HG03025 (cell line): ENCODE data around the gene IQCC.
A peak's percentile ranks its signal among the peaks of the same experiment; 100 is the strongest.

Experiments used
- ATAC-seq: cut with Tn5 transposase; IDR thresholded peaks from one replicate; pipeline ENCODE4 v1.9.1; 2021; ENCODE audit warnings: mild to moderate bottlenecking, moderate library complexity; ENCODE audit not compliant: unreplicated experiment, low FRiP score

The IQCC gene

DNA sequence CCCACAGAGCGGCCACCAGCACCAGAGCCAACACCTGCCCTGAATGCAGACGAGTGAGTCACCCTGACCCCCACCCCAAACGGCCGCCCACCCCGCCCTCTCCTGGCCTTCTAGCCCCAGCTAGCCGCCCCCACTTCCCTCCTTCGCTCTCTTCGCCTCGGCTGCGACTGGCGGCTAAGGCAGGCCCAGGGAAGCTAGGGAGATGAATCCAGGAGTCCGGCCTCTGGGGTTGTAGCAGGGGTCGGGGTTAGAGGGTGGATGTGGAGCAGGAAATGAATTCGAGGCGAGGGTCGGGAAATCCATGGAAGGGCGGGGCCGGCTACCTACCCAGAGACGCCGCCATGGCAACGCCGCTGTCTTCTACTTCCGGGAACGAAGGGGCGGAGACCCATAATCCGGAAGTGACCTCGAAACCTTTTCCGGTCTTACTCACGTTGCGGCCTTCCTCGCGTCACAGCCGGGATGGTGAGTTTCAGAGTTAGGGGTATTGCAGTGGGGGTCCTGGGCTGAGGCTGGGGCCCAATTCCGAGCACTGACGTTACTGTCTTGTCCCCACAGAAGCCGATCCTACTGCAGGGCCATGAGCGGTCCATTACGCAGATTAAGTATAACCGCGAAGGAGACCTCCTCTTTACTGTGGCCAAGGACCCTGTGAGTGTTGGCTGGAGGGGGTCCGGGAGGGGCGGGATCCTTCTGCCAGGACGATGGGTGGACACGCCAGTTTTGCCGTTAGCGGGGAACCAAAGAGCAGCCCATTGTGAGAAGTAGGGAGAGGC is 16.7 kb downstream of the IQCC start, which contains the start of the genes EIF3I and TMEM234:
EIF3I (plus strand) TSS at position 428 of the 776 bp plus-strand sequence; CDS start at position 463, 35 bp downstream.
TMEM234 (minus strand) TSS at position 374 of the 776 bp plus-strand sequence; CDS start at position 343, 31 bp downstream.
- ATAC-seq, result peak; percentile 82

GRCh38 chr1:32223683-32224082 is 18.2 kb downstream of the IQCC start:
- no peak for ATAC-seq

GRCh38 chr1:32224285-32224684 is 18.8 kb downstream of the IQCC start:
- no peak for ATAC-seq

DNA sequence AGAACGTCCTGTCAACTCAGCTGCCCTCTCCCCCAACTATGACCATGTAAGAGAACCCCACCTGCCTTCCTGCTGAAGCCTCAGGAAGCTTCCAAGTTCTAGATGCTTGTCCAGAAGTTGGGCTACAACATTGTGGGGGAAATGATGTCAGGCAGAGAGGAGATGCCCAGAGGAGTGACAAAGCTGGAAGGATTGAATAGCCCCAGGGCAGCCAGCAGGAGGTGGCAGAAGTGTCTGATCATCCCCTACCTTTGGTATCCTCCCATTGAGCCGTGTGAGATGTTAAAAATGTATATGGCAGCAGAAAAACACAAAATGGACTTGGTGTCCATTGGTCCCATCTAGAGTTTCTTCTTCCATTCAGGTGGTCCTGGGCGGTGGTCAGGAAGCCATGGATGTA is 23.3 kb downstream of the IQCC start:
- ATAC-seq, result no peak

DNA sequence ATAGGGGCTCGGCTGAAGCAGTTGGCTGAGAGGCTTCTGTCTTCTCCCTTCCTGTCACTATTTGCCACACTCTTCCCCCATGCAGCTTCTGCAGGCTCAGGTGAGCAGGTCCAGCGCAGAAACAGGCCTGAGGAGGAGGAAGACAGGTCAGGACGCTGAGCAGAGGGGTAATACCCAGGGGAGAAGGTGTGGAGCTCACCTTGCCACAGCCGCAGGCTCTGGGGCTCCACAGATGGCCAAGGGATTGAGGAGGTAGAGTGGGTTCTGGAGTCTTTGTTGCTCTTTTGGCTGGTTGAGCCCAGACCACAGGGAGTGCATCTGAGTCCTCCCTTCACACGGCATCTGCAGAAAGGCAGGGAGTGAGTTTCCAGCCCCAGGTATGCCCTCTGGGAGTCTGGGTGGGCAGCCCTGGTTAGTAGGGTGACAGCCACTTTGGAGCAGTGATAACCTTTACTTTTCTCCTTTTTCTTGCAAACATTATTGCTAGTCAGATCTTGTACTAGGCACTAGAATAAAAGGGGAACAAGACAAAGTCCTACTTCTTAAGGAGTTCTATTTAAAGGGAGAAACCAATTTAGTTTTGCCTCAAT is 26.5 kb downstream of the IQCC start:
- no peak for ATAC-seq

GRCh38 chr1:32232558-32233304 is 27.3 kb downstream of the IQCC start:
- ATAC-seq, result no peak

DNA sequence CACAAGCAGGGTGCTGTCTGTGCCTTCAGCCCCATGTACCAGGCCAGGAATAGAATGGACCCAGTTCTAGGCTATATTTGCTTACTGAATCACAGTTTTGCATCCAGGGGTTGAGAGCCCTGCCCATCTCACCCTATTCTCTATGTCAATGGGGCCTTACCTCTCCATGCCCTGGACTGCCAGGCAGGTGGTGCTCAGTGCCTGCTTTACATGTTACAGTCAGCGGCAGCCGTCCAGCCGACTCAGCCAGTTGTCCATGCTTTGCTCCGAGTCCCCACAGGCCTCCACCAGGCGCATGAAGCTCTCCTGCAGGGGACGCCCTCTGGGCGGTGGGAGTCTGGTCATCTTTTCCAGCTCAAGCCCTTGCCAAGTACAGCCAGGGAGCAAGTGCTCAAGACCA is 29.3 kb downstream of the IQCC start:
- no peak for ATAC-seq

DNA sequence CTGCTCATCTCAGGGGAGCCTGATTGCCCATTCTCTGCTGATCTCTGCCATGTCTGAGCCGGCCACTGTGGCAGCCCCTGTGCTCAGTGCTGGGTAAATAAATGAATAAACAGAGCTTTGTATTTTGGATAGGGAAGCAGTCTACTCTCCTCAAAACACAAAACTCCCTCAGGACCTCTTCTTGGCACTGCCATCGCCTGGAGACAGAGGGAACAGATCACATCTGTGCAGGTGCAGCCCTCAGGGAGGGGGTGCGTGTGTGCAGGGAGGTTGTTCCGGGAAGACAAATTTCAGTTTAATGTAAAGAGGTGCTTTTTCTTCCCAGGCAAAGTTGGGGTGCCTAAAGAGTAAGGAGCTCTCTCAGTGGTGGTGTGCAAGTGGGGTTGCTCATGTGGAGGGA is 33.9 kb downstream of the IQCC start:
- ATAC-seq, result no peak

DNA sequence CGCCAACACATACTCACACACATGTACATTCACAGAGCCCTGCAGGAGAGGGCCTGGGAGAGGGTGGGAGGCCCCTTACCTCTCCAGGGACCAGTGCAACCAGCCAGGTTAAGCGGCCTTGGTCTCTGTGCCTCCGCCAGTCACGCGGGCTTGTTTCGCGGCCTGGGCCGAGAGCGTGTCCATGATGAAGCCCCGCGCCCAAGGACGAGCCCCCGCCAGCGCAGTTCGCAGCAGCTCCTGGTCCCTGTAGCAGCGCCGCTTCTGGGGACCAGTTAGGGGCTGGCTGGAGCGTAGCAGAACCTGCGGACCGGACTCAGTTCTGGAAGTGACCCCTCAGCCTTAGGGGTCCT is 34.3 kb downstream of the IQCC start:
- ATAC-seq, result no peak

GRCh38 chr1:32240140-32240951 is 34.9 kb downstream of the IQCC start:
- no peak for ATAC-seq

DNA sequence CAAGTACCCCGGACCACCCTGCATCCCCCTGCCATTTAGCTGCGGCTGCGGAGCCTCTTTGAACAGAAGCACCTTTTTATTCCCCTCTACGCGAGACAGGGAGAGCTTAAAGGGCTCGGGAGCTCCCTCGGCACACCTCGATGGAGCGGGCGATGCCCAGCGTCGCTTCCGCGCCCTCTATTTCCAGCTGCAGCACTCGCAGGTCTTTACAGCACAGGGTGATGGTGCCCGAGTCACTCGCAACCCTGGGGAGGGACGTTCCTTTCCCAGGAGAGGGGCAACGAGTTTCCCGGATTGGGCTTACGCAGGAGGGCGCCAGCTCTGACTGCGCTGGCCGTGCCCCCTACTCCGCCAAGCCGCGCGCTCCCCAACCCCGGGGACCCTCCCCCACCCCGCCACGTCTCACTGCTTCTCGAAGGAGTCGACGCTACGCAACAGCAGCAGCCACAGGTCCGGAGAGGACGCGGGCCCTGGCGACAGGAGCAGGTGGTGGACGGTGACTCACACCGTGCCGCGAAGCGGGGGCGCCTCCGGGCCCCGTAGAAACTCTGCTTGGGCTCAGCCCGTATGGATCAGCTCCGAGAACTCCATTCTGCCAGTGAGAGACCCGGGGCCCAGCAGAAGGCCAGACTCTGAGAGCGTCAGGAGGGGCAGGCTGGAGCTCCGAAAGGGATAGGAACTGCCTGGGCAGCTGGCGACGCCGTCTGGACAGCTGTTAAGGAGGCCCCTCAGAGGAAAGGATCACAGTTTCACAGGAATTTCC is 35.7 kb downstream of the IQCC start:
- ATAC-seq, result no peak

DNA sequence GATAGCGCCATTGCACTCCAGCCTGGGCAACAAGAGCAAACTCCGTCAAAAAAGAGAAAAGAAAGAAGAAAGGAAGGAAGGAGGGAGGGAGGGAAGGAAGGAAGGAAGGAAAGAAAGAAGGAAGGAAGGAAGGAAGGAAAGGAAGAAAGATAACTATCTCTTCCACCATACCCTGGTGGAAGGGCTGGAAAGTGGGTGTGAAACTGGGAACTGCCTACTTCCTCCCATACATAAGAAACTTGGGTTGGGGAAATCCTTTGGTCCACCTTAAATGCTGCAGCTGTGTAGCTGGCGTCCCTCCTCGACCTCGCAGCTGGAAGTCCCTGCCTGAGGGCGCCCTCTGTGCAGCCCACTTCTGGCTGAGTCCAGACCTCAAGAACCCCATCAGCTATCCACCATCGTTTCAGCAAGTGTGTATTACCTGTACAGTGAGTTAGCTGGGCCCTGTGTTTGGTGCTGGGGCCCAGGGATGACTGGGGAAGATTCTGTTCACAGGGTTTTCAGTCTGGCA is 36.9 kb downstream of the IQCC start:
- ATAC-seq, result no peak

- ATAC-seq, result no peak
Measured at GRCh38 chr1:32246888-32247273, 41.4 kb downstream of the IQCC start, which contains the start of gene FAM167B. Gene FAM167B, plus strand, starts transcription at chr1:32247222. Its CDS starts 200 bp downstream, at chr1:32247422.

- ATAC-seq, result no peak
Measured at GRCh38 chr1:32247452-32247851, 42.0 kb downstream of the IQCC start.

DNA sequence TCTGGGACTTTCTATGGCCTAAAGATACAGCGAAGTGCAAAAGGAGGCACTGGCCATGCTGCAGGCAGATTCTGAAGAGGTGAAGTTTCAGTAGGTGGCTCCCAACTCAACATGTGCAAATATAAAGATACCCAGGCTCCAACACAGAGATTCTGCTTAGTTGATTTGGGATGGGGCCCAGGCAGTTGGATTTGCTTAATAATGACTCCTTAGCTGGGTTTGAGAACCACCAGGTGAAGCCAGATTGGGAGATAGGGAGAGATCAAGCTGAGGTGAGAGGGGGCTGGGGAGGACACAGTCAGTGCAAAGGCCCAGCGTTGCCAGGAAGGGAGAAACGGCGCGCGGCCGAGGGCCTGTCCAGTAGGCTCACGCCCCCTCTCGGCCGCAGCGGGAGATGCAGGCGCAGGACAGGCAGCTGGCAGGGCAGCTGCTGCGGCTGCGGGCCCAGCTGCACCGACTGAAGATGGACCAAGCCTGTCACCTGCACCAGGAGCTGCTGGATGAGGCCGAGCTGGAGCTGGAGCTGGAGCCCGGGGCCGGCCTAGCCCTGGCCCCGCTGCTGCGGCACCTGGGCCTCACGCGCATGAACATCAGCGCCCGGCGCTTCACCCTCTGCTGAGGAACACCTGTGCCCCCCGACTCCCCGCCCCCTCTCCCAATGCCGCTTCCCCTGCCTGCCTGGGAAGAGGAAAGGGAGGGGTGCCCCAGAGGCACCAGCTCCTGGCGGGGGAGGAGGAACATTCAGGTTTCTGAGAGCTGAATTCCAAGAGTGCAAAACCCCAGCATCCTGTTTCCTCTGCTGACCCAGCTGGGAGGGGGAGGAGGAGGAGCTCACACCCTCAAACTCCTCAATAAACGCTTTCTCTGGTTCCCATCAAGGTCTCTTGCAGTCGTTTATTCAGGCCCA is 42.8 kb downstream of the IQCC start:
- no peak for ATAC-seq

- ATAC-seq, result no peak
Measured at GRCh38 chr1:32249831-32250525, 44.5 kb downstream of the IQCC start.

GRCh38 chr1:32250893-32251716 is 45.6 kb downstream of the IQCC start, which contains the start of gene LCK:
Gene LCK, plus strand, starts transcription at chr1:32251265. Its CDS starts 23,065 bp downstream, at chr1:32274330.
- ATAC-seq, result no peak
